HG02973 (cell line): ENCODE measurements around the gene RABEP1.
A peak's percentile ranks its signal among the peaks of the same experiment; 100 is the strongest.
"Not testable (repeated sequence)": the region's sequence is repeated elsewhere in the genome, so short reads cannot be mapped to it uniquely, and the experiment has no call there.

Source experiments
- ATAC-seq: cut with Tn5 transposase; IDR thresholded peaks from one replicate; pipeline ENCODE4 v1.9.1; 2021; ENCODE audit warnings: moderate library complexity; ENCODE audit not compliant: unreplicated experiment

RABEP1 gene

GRCh38 chr17:5281814-5282641, at the start of gene RABEP1:
Gene RABEP1 (plus strand): TSS chr17:5282284. CDS start chr17:5282487, 203 bp downstream.
- ATAC-seq = peak; percentile 66

DNA sequence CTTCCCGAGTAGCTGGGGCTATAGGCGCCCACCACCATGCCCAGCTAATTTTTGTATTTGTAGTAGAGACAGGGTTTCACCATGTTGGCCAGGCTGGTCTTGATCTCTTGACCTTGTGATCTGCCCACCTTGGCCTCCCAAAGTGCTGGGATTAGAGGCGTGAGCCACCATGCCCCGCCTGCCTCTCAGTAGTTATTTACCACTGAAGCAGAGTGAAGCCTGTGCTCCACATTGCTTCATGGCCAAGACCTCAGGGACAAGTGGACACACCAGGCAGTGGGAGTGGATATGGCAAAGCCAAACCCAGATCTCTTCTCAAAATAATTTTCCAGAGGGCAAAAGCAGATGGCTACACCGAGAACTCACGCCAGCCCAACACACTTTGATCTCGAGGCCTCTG, 48.6 kb upstream of the RABEP1 start:
- ATAC-seq = not testable (repeated sequence)

DNA sequence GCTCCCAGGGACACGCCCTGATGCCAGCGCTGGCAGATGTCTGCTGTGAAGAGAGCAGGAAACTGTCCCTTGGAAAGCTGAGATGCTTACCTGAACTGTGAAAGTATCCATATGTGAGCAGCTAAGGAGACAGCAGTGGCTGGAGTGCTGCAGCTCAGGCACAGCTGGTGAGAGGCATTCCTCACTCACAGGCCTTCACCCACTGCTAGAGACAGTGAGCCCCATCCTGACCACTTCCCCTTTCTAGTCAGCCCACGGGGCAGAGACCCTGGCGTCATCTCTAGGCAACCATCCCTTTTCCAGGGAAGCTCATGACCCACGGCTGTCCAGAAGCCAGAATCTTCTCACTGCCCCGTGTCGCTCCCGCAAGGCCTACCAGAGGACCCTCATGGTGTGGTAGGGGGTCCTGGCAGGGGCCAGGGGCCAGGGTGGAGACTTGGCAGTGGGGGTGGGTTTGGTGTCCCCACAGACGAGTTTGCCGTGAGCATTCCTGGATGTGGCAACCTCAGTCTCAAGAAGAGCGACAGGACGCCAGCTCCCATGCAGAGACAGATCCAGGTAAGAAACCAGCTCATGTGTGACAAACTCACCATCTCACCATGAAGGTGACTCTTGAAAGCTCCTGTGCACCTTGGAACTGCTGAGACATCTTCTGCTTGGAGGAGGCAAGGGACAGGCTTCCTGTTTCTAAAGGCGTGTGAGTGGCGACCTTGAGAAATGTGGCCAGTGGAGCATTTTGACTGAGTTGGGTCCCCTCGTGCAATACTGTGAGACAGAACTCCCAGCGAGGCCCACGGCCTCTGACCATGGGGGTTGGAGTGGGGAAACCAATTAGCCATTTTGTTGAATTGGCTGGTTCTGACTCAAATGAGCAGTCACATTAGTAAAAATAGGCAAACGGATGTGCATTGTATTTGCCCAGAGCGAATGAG, 47.2 kb upstream of the RABEP1 start, which contains the start of gene SCIMP:
SCIMP (minus strand) TSS at position 216 of the 932 bp plus-strand sequence; CDS start at position 111, 105 bp downstream.
- ATAC-seq = no peak

DNA sequence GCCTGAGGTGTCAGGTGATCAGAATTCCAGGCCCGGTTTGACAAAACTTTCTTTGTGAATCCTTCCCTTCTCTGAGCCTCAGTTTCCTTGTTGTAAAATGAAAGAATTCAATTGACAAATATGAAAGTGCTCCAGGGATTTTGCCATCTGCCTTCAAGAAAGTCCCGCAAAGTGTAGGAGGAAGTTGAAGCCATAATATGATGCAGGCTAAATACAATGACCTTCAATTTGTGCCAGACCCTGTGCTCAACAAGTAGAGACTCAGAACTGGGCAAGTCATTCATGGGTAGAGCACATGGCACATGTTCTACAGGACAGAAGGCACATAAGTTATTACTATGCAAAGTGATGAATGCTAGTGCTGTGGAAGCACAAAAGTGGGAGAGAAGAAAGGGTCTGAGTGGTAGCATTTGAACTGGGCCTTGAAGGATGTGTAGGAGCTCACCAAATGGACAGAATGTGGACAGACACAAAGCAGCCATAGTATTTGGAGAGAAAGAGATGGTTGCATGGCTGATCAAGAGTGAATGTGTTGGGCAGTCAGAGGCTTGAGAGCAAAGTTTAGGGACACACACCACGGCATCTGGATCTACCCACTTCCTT, 45.0 kb upstream of the RABEP1 start:
- no peak for ATAC-seq

DNA sequence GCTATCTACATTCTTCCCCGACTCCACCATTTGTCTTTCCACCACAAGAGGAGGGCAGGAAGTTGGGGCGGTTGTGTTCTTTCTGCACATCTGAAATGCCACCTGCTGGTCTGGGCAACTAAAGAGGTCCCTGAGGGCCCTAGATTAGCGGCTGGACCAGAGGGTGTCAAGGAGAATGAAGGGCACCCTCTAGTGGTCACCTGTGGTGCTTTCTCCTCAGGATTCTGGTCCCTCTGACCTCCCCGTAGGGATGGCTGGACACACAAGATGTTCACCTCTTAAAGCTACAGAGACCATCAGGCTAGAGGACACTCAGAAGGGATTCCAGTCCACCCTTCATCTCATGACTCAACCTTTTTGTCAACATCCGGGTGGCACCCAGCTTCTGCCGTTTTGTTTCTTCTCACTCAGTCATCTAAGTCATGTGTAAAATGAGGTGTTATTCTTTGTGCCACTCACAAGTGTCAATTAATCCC, 44.5 kb upstream of the RABEP1 start:
- no peak for ATAC-seq

- ATAC-seq = no peak
Measured at GRCh38 chr17:5238333-5238732, 43.8 kb upstream of the RABEP1 start.

- not testable (repeated sequence) for ATAC-seq
Measured at GRCh38 chr17:5239769-5240168, 42.3 kb upstream of the RABEP1 start.

GRCh38 chr17:5241861-5242671, 40.0 kb upstream of the RABEP1 start:
- no peak for ATAC-seq

GRCh38 chr17:5247621-5248020, 34.5 kb upstream of the RABEP1 start:
- ATAC-seq = no peak

DNA sequence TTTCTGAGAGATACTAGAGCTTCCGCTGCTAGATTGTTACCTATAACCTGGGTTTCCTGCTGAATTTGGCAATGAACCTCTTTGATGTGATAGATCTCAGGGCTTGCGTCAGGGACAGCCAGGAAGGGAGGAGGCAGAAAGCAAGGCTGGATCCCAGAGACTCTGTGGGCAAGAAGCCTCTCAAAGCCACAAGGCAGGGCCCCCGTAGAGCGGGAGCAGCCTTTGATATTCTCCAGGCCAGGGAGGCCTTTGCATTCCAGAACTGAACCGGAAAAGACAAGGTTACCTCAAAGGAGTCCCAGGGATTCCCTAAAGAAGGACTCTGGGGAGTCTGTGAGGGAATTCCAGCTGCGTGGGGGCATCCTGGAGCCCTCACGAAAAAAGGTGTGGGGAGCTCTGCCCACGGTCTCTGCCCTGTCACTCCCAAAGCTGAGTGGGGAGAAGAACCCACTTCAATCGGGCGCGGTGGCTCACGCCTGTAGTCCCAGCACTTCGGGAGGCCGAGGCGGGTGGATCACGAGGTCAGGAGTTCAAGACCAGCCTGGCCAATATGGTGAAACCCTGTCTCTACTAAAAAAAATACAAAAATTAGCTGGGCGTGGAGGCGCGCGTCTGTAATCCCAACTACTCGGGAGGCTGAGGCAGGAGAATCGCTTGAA, 33.1 kb upstream of the RABEP1 start:
- ATAC-seq = no peak

- ATAC-seq = no peak
Measured at GRCh38 chr17:5249615-5250014, 32.5 kb upstream of the RABEP1 start.

- ATAC-seq = no peak
Measured at GRCh38 chr17:5254414-5254813, 27.7 kb upstream of the RABEP1 start.

DNA sequence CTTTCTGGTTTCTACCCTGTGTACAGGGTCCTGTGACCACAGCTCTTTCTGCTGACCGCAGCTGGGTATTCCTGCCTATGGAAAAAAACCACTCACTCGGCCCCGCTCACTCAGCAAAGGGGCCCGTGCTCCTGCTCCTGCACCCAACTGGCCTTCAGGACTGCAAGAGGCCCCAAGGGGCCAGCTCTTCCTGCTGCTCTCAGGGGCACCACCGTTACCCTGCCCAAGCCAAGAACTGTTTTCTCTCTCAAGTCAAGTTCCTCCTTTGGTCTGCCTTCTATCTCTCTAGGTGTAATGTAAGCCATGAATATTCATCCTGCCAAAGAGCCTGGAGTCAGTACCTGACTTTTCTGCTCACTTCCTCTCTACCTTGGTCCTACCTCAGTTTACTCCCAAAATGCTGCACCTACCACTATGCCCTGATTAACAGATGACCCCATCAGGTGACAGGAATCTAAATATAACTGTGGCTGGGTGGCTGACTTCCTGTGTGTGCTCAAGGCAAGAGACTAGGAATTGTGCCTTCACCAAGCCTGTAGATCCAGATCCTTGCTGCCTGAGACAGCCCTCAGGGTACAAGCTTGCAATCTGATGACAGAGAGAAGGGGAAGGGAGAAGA, 27.1 kb upstream of the RABEP1 start:
- ATAC-seq = no peak

- ATAC-seq = no peak
Measured at GRCh38 chr17:5257124-5257523, 25.0 kb upstream of the RABEP1 start.

- ATAC-seq = no peak
Measured at GRCh38 chr17:5260542-5260941, 21.5 kb upstream of the RABEP1 start.

GRCh38 chr17:5262416-5262991, 19.6 kb upstream of the RABEP1 start:
- ATAC-seq = no peak

DNA sequence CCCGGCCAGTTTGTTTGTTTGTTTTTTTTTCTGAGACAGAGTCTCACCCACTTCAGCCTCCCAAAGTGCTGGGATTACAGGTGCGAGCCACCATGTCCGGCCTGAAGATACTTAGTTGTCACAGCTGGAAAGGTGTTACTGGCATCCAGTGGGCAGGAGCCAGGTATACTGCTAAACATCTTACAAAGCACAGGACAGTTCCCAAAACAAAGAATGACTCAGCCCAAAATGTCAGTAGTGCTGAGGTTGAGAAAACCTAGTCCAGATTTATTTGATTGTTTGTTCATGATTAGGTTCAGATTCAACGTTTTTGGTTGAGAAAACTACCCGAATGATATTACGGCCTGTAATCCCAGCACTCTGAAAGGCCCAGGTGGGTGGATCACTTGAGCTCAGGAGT, 18.6 kb upstream of the RABEP1 start:
- no peak for ATAC-seq

- no peak for ATAC-seq
Measured at GRCh38 chr17:5264893-5265292, 17.2 kb upstream of the RABEP1 start.
